Erythroblast (primary cell): ENCODE results near the gene ALG9.

Experiments used
- DNase-seq, 2 experiments: peaks; one replicate each; lab custom pipeline; 2025; lab: John Stamatoyannopoulos, UW
- GATA1 ChIP-seq: IDR thresholded peaks from 2 replicates; pipeline ENCODE4 v1.6.1; 2011; ENCODE audit warnings: low read depth, mild to moderate bottlenecking, control low read depth, low read length, moderate library complexity
- POLR2A ChIP-seq: IDR thresholded peaks from 2 replicates; pipeline ENCODE4 v1.6.1; 2011; ENCODE audit warnings: mild to moderate bottlenecking, low read length

ALG9 gene

GRCh38 chr11:111770581-111771134 lies 100.7 kb downstream of the ALG9 start:
- TF ChIP-seq POLR2A = no peak
- no peak for TF ChIP-seq GATA1
- no peak for DNase-seq

GRCh38 chr11:111766834-111767142 lies 104.6 kb downstream of the ALG9 start:
- peak in 1 of 2 experiments; percentile 63 for DNase-seq
- TF ChIP-seq GATA1 = no peak
- TF ChIP-seq POLR2A = no peak

DNA sequence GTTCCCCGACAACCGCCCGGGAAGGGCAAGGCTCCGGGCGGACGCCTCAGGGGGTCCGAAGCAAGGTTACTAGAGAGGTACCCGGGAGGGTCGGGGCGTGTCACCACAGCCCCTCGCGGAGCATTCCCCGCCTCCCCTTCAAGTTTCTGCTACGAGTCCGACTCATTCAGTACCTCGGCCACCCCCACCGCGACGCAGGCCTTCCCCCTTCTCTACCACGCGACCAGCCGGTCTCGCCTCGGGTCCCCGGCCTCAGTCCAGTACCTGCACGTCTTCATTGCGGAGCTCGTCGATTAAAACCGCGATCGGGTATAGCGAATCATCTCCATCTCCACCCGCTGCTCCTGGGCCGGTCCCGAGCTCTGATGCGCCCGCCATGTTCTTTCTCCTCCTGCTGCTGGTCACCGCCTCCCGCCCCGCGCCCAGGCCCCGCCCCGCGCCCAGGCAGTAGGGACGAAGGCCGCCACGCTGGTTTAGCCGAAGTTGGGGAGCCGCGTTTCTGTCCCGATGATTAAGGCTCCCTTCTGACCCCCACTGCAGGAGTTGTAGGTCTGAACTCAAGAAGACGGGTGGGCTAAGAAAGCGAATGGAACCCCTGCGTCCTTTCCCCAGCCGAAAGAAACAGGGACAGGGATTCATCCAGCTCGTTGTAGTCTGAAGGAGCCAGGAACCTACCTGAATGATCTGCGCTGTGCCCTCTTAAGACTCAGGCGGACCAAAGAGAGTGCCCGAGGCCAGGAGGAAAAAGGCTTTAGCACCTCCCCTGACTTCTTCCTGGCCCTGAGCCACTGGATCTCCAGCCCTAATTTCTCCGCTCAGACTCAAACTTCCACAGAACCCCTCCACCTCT lies 105.2 kb downstream of the ALG9 start, which contains the start of gene PPP2R1B:
Gene PPP2R1B (minus strand): TSS at position 406 of the 850 bp plus-strand sequence. CDS start 28 bp downstream, at position 378.
- peak; percentile 84 to 89 for DNase-seq
- TF ChIP-seq POLR2A = peak; percentile 85
- TF ChIP-seq GATA1 = no peak

DNA sequence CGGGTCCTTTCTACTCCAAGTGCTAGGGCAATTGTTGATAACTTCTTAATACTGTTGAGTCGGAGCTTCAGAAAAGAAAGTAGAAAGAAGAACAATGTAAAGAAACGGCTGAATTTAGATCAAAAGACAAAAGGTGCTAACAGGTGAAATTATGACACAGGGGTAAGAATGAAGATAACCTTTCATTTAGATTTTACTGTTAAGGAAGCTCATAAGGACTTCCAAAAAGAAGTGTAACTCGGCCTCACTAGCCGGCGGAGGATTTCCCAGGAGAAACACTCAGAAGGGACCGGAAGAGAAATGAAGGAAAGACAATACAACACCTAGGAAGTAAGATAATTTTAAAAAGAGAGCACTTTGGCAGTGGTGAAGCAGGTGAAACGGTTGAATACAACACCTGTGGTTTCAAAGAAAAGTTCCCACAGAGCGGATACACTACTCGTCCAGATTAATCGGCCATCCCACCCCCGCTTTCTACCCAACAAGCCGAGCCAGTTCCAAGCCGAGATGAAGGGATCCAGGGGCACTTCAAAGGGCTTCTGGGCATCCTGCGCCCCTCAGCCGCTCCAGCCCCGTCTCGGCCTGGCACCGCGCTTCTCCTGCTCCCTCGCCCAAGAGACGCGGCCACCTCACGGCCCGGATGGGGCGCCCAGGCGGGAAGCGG lies 105.9 kb downstream of the ALG9 start:
- TF ChIP-seq POLR2A (no peak), GATA1 (no peak)

DNA sequence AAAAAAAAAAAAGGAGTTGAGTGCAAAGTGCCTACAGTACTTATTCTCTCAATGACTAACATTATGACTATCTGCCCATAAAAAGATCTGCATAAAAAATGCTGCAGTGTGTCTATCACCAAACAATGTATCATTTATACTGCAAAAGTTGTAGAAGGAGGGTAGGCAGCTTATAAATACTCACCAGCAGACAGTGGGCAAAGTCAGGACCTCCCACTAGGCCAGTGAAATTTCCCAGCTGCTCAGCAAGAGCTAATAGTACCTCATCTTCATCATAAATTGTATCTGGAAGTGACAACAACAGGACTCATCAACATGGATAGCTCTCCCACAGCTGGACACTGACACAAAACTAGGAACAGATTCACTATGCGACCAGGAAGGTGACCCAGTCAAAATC lies 106.8 kb downstream of the ALG9 start:
- no peak for TF ChIP-seq POLR2A
- TF ChIP-seq GATA1 = no peak
- DNase-seq = peak in 1 of 2 experiments; percentile 43

More for the DNA sequence above, 105.9 kb downstream of the ALG9 start:
- DNase-seq = peak; percentile 37 to 55

DNA sequence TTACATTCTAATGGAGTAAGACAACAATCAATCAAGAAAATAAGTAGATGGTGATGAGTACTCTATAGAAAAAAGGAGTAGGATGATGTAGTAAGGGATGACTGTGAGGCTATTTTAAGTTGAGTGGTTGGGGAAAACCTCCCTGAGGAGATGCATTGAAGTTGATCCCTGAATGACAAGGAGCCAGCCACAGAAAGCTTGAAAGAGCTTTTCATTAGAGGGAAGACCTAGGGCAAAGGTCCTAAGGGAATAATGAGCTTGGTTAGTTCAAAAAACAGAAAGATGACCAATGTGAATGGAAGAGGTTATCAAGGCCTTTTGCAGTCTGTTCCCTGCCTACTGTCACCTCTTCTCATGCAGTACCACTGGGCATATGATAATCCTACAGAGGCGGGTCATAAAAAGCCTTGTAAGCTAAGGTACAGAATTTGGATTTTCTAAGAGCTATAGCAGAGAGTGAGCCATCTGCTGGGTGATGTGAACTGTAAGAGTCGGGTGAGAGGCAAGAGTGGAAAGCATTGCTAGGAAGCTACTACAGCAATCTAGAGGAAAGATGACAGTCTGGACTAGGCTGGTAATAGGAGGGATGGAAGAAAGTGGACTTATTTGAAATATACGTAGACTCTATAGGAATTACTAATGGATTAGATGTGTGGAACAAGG lies 108.3 kb downstream of the ALG9 start:
- TF ChIP-seq GATA1 = no peak
- no peak for TF ChIP-seq POLR2A

GRCh38 chr11:111762526-111762925 lies 108.9 kb downstream of the ALG9 start:
- TF ChIP-seq POLR2A (no peak), GATA1 (no peak)

More for the DNA sequence above, 108.3 kb downstream of the ALG9 start:
- DNase-seq = no peak

DNA sequence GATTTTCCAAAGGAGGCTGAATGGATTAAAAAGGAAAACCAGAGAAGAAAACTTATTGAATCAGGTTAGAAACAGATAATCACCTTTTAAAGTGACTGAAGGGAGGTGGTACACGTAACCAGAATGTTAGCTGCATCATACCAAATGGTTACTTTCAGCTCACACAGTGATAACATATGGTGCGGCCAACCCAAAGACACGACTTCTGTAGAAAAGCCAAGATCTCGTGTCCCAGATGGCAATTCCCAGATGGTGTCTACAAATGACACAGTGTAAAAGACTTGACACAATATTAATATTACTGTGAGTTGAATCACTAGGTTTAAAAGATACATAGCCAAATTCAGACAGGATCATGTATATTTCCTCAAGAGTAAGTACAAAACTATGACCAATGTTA lies 110.3 kb downstream of the ALG9 start:
- TF ChIP-seq GATA1 (no peak), POLR2A (no peak)
- DNase-seq = no peak

More at GRCh38 chr11:111762526-111762925, 108.9 kb downstream of the ALG9 start:
- no peak for DNase-seq

GRCh38 chr11:111759778-111760407 lies 111.5 kb downstream of the ALG9 start:
- TF ChIP-seq GATA1 (no peak), POLR2A (no peak)
- DNase-seq = no peak

- TF ChIP-seq GATA1 = no peak
- no peak for TF ChIP-seq POLR2A
- no peak for DNase-seq
These were observed 112.0 kb downstream of the ALG9 start for GRCh38 chr11:111759376-111759775.

GRCh38 chr11:111756097-111756496 lies 115.3 kb downstream of the ALG9 start:
- TF ChIP-seq GATA1 = no peak
- no peak for TF ChIP-seq POLR2A
- no peak for DNase-seq

GRCh38 chr11:111749646-111750045 lies 121.7 kb downstream of the ALG9 start:
- no peak for DNase-seq
- TF ChIP-seq POLR2A (no peak), GATA1 (no peak)
